ENCODE measurements around the gene HSPA1L.
A peak's percentile ranks its signal among the peaks of the same experiment; 100 is the strongest.
"Not testable (repeated sequence)": the region's sequence is repeated elsewhere in the genome, so short reads cannot be mapped to it uniquely, and the experiment has no call there.

Gene HSPA1L

GRCh38 chr6:31815025-31815838 is at the start of gene HSPA1L, which contains the start of gene HSPA1A:
TSS of gene HSPA1L (minus strand) at chr6:31815283. CDS start at chr6:31811972, 3,311 bp downstream.
TSS of gene HSPA1A (plus strand) at chr6:31815543. CDS start at chr6:31815757, 214 bp downstream.
- DNase-seq: peak; percentile 92

DNA sequence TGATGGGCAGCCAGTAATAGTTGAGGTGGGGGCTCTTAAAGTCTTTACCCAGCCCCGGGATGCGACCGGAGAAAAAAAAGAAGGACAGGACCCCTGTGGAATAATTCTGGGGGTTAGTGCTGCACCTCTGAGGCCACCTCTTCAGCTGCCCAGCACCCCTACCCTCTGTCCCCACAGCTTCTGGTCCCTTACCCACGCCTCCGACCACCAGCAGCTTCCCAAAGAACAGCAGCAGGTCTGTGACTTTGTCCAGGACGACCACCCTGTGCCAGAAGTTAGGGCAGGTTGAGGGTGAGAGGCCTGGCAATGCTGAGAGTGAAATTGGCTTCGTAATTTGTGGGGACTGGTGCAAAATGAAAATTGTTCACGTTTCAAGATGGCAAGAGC is 49.7 kb upstream of the HSPA1L start:
- DNase-seq: no peak

DNA sequence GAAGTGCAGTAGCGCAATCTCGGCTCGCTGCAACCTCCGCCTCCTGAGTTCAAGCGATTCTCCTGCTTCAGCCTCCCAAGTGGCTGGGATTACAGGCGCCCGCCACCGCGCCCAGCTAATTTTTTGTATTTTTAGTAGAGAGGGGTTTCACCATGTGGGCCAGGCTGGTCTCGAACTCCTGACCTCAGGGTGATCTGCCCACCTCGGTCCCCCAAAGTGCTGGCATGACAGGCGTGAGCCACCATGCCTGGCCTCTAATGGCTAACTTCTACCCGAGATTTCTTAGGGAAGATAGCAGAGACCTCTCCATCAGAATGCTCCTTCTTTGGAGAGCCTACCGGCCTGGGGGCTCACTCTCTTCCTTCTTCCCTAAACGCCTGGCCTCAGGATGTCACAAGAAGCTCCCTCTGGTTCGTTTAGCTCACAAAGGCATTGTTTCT is 49.1 kb upstream of the HSPA1L start:
- DNase-seq: not testable (repeated sequence)

- DNase-seq: peak; percentile 82
Measured at GRCh38 chr6:31862344-31863235, 47.5 kb upstream of the HSPA1L start, which contains the start of gene NEU1. TSS of gene NEU1 (minus strand) at chr6:31862821. CDS start at chr6:31862776, 45 bp downstream.

GRCh38 chr6:31861919-31862343 is 46.8 kb upstream of the HSPA1L start:
- no peak for DNase-seq

DNA sequence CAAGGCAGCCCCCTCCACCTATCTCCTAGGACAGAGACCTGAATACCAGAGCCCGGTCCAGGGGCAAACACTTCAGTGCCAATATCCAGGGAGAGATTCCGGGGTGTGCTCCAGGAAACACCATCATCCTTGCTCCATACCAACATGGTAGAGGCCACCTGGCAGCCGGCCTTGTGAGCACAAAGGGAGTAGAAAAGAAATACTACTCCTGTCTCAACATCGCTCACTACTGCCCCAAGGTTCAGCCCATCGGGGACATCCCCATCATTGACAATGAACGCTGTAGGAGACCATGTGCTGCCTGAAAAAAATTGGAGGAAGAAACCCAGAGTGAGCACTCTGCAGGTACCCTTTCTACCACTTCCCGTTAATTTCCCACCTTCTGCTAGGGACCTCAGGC is 46.1 kb upstream of the HSPA1L start:
- DNase-seq: no peak

GRCh38 chr6:31860349-31860748 is 45.3 kb upstream of the HSPA1L start:
- no peak for DNase-seq

DNA sequence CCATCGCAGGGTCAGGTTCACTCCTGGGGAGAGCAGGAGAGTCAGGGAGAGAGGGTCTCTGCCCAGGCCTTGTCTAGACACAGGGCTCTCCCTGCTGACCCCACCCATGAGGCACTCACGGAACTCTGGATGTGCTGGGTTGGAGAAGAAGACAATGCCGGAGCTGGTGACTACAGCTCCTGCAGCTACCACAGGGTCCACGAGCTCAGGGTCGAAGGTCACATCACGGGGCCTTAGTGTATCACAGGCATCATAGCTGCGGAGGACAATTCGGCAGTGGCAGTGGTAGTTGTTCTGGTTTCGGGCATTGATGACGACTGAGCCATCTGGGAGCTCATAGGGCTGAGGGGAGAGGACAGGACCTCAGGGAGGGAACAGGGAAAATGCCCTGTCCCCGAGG is 44.8 kb upstream of the HSPA1L start:
- no peak for DNase-seq

DNA sequence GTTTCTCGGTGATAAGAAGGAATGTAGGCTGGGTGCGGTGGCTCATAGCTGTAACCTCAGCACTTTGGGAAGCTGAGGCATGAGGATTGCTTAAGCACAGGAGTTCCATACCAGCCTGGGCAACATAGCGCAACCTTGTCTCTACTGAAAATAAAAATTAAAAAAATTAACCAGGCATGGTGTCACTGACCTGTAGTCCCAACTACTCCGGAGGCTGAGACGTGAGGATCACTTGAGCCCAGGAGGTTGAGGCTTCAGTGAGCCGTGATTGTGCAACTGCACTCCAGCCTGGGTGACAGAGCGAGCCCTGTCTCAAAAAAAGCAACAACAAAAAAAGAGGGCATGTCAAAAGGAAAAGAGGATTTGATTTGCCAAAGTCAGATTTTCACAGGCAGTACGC is 43.6 kb upstream of the HSPA1L start:
- DNase-seq: no peak

- DNase-seq: not testable (repeated sequence)
Measured at GRCh38 chr6:31857774-31858173, 42.7 kb upstream of the HSPA1L start.

DNA sequence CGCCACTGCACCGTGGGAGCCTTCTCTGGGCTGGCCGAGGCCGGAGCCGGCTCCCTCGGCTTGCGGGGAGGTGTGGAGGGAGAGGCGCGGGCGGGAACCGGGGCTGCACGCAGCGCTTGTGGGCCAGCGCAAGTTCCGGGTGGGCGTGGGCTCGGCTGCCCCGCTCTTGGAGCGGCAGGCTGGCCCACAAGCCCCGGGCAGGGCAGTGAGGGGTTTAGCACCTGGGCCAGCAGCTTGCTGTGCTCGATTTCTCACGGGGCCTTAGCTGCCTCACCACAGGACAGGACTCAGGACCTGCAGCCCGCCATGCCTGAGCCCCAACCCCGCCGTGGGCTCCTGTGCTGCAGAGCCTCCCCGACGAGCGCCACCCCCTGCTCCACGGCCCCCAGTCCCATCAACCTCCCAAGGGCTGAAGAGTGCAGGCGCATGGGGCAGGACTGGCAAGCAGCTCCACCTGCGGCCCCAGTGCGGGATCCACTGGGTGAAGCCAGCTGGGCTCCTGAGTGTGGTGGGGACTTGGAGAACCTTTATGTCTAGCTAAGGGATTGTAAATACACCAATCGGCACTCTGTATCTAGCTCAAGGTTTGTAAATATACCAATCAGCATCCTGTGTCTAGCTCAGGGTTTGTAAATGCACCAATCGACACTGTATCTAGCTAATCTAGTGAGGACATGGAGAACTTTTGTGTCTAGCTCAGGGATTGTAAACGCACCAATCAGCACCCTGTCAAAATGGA is 37.1 kb upstream of the HSPA1L start:
- DNase-seq: not testable (repeated sequence)

DNA sequence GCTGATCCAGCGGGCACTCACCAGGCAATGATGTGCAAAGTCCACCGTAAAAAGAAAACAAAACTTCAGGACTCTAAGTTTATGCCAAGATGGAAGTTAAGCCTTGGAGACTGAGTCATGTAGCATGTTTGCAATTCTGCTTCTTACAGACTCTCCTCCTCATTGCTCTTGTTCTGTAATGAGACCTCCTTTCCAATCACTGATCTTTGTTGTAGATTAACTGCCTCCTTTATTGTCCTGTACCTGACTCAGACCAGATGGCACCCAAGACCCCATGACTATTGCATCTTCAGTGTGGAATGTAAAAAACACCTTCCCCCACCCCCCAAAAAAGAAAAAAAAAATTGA is 36.4 kb upstream of the HSPA1L start:
- no peak for DNase-seq

DNA sequence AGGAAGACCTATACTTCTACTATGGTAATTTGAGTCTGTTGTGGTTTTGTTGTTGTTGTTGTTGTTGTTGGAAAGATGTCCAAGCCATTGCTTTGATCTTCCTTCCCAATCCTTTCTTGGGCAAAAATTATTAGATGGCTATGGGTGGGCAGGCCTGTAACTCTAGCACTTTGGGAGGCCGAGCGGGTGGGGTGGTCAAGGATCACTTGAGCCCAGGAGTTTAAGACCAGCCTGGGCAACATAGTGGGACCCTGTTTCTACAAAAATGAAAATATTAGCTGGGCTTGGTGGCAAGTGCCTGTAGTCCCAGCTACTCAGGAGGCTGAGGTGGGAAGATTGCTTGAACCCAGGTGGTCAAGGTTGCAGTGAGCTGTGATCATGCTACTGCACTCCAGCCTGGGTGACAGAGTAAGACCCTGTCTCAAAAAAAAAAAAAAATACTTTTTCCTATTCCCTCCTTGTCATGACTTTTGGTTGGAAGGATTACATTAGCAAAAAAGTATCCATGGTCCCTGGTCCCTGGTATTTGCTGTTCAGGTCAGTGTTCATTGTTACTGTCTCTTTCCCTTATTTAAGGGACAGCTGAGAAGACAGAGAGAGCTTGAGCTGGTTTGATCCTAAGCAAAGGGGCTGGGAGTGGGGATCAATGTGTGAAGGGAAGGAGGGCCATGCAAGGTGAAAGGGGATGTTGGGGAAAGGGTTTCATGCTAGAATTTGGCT is 35.8 kb upstream of the HSPA1L start:
- no peak for DNase-seq

- no peak for DNase-seq
Measured at GRCh38 chr6:31847276-31847978, 32.3 kb upstream of the HSPA1L start.

GRCh38 chr6:31844507-31844906 is 29.4 kb upstream of the HSPA1L start:
- DNase-seq: no peak

GRCh38 chr6:31842053-31842452 is 27.0 kb upstream of the HSPA1L start:
- no peak for DNase-seq

GRCh38 chr6:31839779-31840126 is 24.7 kb upstream of the HSPA1L start:
- DNase-seq: not testable (repeated sequence)

DNA sequence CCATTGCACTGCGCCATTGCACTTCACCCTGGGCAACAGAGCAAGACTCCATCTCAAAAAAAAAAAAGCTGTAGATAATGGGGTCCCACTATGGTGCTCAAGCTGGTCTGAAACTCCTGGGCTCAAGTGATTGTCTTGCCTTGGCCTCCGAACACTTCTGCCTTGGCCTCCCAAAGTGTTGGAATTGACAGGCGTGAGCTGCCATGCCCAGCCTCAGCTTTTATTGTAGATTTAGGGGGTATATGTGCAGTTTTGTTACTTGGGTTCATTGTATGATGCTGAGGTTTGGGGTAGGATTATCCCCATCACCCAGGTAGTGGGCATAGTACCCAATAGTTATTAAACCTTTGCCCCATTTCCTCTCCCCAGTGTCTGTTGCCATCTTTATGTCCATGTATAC is 23.9 kb upstream of the HSPA1L start:
- DNase-seq: no peak

DNA sequence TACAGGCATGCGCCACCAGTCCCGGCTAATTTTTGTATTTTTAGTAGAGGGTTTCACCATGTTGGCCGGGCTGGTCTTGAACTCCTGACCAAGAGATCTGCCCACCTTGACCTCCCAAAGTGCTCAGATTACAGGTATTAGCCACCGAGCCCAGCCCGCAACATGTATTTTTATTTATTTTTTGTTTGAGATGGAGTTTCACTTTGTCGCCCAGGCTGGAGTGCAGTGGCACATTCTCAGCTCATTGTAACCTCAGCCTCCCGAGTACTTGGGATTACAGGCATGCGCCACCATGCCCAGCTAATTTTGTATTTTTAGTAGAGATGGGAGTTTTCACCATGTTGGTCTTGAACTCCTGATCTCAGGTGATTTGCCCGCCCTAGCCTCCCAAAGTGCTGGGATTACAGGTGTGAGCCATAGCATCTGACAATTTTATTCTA is 23.1 kb upstream of the HSPA1L start:
- DNase-seq: not testable (repeated sequence)

DNA sequence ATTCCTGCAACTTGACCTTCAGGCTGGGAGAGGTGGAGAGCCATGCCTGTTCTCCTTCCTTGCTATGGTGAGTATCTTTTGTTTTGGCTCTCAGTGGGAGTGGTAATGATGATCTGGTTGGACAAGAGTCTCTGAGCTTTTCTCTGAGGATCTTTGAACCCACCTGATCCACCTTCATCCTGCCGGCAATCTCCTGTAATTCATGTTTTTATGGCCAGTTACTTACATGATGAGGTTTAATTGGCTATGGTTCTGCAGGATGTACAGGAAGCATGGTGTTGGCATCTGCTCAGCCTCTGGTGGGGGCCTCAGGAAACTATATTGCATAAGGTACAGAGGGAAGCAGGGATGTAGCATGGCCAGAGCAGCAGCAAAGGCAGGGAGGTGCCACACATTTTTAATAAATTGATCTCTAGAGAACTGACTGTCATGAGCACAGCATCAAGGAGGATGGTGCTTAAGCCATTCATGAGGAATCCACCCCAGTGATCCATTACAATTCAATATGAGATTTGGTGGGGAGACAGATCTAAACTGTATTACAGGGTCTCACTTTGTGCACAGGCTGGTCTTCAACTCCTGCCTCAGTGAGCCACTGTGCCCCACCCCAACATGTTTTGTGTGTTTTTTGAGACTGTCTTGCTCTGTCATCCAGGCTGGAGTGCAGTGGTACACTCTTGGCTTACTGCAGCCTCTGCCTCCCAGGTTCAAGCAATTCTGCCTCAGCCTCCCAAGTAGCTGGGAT is 22.5 kb upstream of the HSPA1L start:
- no peak for DNase-seq

Data from 8988T (cell line).